Trophoblast cell (in vitro differentiated cells and primary cell): Measurements from ENCODE around the gene AP1G1.

Experiments
- DNase-seq, 2 donors: peaks; one replicate each; pipeline ENCODE4 v3.0.0-alpha.2; 2016
- H2AFZ ChIP-seq: 2 replicates; pipeline ENCODE4 v1.6.1; 2013; ENCODE audit warnings: low read length, moderate library complexity, mild to moderate bottlenecking; ENCODE audit not compliant: insufficient read depth, poor library complexity
- H2AK5ac ChIP-seq: 2 replicates; pipeline ENCODE4 v1.6.1; 2013; ENCODE audit warnings: mild to moderate bottlenecking, low read length
- H2BK120ac ChIP-seq: 2 replicates; pipeline ENCODE4 v1.6.1; 2013; ENCODE audit warnings: low read length, mild to moderate bottlenecking, moderate library complexity; ENCODE audit not compliant: insufficient read depth, poor library complexity
- H2BK12ac ChIP-seq: 2 replicates; pipeline ENCODE4 v1.6.1; 2013; ENCODE audit warnings: mild to moderate bottlenecking, low read length, moderate library complexity
- H2BK5ac ChIP-seq: 2 replicates; pipeline ENCODE4 v1.6.1; 2013; ENCODE audit warnings: low read length, low read depth, moderate library complexity, mild to moderate bottlenecking; ENCODE audit not compliant: poor library complexity
- H3K14ac ChIP-seq: 2 replicates; pipeline ENCODE4 v1.6.1; 2013; ENCODE audit warnings: mild to moderate bottlenecking, low read length
- H3K18ac ChIP-seq: 2 replicates; pipeline ENCODE4 v1.6.1; 2013; ENCODE audit warnings: mild to moderate bottlenecking, low read length
- H3K23ac ChIP-seq: 2 replicates; pipeline ENCODE4 v1.6.1; 2013; ENCODE audit warnings: low read length
- H3K27ac ChIP-seq: 2 replicates; pipeline ENCODE4 v1.5.1; 2013; ENCODE audit warnings: low read depth, mild to moderate bottlenecking, inconsistent platforms, low read length, moderate library complexity
- H3K27me3 ChIP-seq: 2 replicates; pipeline ENCODE4 v1.6.1; 2013; ENCODE audit warnings: inconsistent platforms, mild to moderate bottlenecking, low read length, moderate library complexity; ENCODE audit not compliant: insufficient read depth
- H3K36me3 ChIP-seq, 2 experiments: 1 replicate in 1 of 2; 2 replicates in 1 of 2; pipeline ENCODE4 v1.6.1; 2013; ENCODE audit warnings: low read length in 2 of 2, mild to moderate bottlenecking in 2 of 2, moderate library complexity in 1 of 2; ENCODE audit not compliant: insufficient read depth in 2 of 2, control insufficient read depth in 1 of 2
- H3K4ac ChIP-seq: 2 replicates; pipeline ENCODE4 v1.6.1; 2013; ENCODE audit warnings: low read depth, mild to moderate bottlenecking, low read length, moderate library complexity
- H3K4me1 ChIP-seq, 2 experiments: 1 replicate in 1 of 2; 2 replicates in 1 of 2; pipeline ENCODE4 v1.6.1; 2013; ENCODE audit warnings: low read length in 2 of 2, mild to moderate bottlenecking in 2 of 2, moderate library complexity in 1 of 2; ENCODE audit not compliant: insufficient read depth in 2 of 2, control insufficient read depth in 1 of 2
- H3K4me2 ChIP-seq: 2 replicates; pipeline ENCODE4 v1.6.1; 2013; ENCODE audit warnings: inconsistent platforms, mild to moderate bottlenecking, low read length, moderate library complexity
- H3K4me3 ChIP-seq: 2 replicates; pipeline ENCODE4 v1.5.1; 2013; ENCODE audit warnings: mild to moderate bottlenecking, low read depth, low read length, inconsistent platforms
- H3K79me1 ChIP-seq: one replicate; pipeline ENCODE4 v1.6.1; 2013; ENCODE audit warnings: low read length
- H3K79me2 ChIP-seq: 2 replicates; pipeline ENCODE4 v1.6.1; 2013; ENCODE audit warnings: low read length, mild to moderate bottlenecking; ENCODE audit not compliant: control insufficient read depth, insufficient read depth, poor library complexity
- H3K9ac ChIP-seq: 2 replicates; pipeline ENCODE4 v1.6.1; 2013; ENCODE audit warnings: mild to moderate bottlenecking, low read length
- H3K9me3 ChIP-seq: 2 replicates; pipeline ENCODE4 v1.6.1; 2013; ENCODE audit warnings: low read depth, mild to moderate bottlenecking, control low read depth, inconsistent platforms, low read length; ENCODE audit not compliant: insufficient read depth
- H4K12ac ChIP-seq: 2 replicates; pipeline ENCODE4 v1.6.1; 2013; ENCODE audit warnings: low read depth, mild to moderate bottlenecking, low read length, moderate library complexity
- H4K8ac ChIP-seq: 2 replicates; pipeline ENCODE4 v1.6.1; 2013; ENCODE audit warnings: low read depth, mild to moderate bottlenecking, low read length, moderate library complexity
- H4K91ac ChIP-seq: one replicate; pipeline ENCODE4 v1.6.1; 2013; ENCODE audit warnings: low read depth, mild to moderate bottlenecking, low read length, moderate library complexity
- WGBS: extraction: QIAGEN DNeasy Blood & Tissue Kit; methylation state at CpG from one replicate; pipeline ENCODE4 v1.1.7; 2013; ENCODE audit warnings: missing lambda C conversion rate; ENCODE audit not compliant: insufficient read length, insufficient coverage; ENCODE audit errors: extremely low coverage; 5-methylcytosine and 5-hydroxymethylcytosine counted together

AP1G1 gene

DNA sequence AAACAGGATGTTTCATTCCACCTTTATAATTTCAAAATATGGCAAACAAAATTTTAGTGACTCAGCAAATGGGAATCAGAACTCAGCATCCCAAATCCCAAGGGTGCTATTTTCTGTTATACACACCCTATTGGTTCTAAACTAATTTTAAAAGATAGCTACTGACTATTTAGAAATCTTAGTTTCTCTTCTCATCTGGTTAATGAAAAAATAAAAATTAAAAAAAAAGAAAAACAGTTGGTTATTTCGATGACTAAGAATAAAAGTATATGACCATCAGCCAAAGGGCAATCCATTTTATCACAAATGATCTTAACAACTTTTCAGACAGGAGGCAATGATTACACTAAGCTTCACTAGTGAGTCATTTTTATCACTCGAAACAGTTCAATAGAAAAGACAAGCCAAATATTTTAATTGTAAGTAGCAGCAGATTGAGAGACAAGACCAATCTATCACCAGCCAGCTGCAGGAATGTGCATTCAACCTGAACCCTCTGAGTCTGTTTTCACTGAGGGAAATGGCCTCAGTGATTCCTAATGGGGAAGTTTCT is 99.3 kb downstream of the AP1G1 start:
- Histone ChIP-seq H4K12ac (no peak overlapping the region), H4K91ac (peak overlapping the region; percentile 14), H2BK120ac (no peak overlapping the region), H3K79me1 (peaks cover 3% of the 10 kb centered on the region), H4K8ac (no peak overlapping the region), H2BK5ac (no peak overlapping the region), H3K36me3 (peaks cover under 1 to 4% of the 10 kb centered on the region in 2 experiments), H2BK12ac (no peak overlapping the region), H3K9me3 (no peaks in the 10 kb centered on the region), H3K9ac (no peak overlapping the region), H3K79me2 (peaks cover 2% of the 10 kb centered on the region), H3K4me3 (no peak overlapping the region), H3K27ac (peak overlapping the region; percentile 70), H3K4me1 (peaks cover 16 to 21% of the 10 kb centered on the region in 2 experiments), H2AFZ (no peak overlapping the region), H3K23ac (no peak overlapping the region), H3K4ac (no peak overlapping the region), H3K14ac (no peak overlapping the region), H3K18ac (no peak overlapping the region), H3K4me2 (no peak overlapping the region), H2AK5ac (no peak overlapping the region), H3K27me3 (no peaks in the 10 kb centered on the region)
- DNase-seq, result peak; percentile 54 to 67
- no CpG with 5 or more reads among the region's 2 CpGs for WGBS

DNA sequence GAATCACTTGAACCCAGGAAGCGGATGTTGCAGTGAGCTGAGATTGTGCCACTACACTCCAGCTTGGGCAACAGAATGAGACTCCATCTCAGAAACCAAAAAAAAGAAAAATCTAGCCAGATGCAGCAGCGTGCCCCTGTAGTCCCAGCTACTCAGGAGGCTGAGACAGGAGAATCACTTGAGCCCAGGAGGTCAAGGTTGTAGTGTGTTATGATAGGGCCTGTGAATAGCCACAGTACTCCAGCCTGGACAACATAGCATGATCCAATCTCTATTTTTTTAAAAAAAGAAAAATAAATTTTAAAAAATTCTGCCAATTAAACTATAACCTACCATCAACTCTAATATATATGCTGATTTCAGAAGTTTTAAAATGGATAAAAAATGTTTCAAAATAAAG is 99.9 kb downstream of the AP1G1 start:
- H3K4ac ChIP-seq, result no peak overlapping the region
- peaks cover 2% of the 10 kb centered on the region for H3K79me2 ChIP-seq
- no peak overlapping the region for H3K18ac ChIP-seq
- no peak overlapping the region for H3K27ac ChIP-seq
- H3K4me2 ChIP-seq, result no peak overlapping the region
- DNase-seq, result no peak
- H3K14ac ChIP-seq, result peak overlapping the region; percentile 37
- no peaks in the 10 kb centered on the region for H3K27me3 ChIP-seq
- H3K9me3 ChIP-seq, result no peaks in the 10 kb centered on the region
- H3K36me3 ChIP-seq, result peaks cover 0 to 2% of the 10 kb centered on the region in 2 experiments
- H4K12ac ChIP-seq, result peak overlapping the region; percentile 43
- peaks cover 16 to 21% of the 10 kb centered on the region in 2 experiments for H3K4me1 ChIP-seq
- H2AK5ac ChIP-seq, result no peak overlapping the region
- H2AFZ ChIP-seq, result no peak overlapping the region
- H3K4me3 ChIP-seq, result no peak overlapping the region
- H3K23ac ChIP-seq, result no peak overlapping the region
- H2BK120ac ChIP-seq, result peak overlapping the region; percentile 33
- no CpG with 5 or more reads among the region's 2 CpGs for WGBS
- no peak overlapping the region for H3K9ac ChIP-seq
- H4K8ac ChIP-seq, result peak overlapping the region; percentile 28
- peaks cover 3% of the 10 kb centered on the region for H3K79me1 ChIP-seq
- H4K91ac ChIP-seq, result no peak overlapping the region
- peak overlapping the region; percentile 40 for H2BK5ac ChIP-seq
- peak overlapping the region; percentile 91 for H2BK12ac ChIP-seq

DNA sequence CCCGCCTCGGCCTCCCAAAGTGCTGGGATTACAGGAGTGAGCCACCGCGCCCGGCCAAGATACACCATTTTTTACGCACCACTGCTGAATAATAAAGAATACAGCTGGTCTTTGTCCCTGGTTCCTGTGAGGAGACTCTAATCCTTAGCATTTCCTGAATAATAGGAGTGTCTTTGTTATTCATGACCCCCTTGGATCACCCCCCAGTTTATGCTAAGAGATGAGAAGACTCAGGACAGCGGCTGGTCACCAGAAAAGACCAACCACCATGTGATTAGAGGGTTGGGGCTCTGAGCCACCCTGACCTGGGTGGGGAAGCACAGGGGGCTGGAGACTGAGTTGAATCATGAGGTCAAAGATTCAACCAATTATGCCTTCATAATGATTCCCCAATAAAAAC is 101.4 kb downstream of the AP1G1 start:
- Histone ChIP-seq H4K12ac (no peak overlapping the region), H4K91ac (no peak overlapping the region), H3K27me3 (no peaks in the 10 kb centered on the region), H3K4me3 (no peak overlapping the region), H3K4ac (no peak overlapping the region), H2BK5ac (no peak overlapping the region), H3K79me1 (peaks cover 3% of the 10 kb centered on the region), H3K36me3 (peaks cover 0 to 2% of the 10 kb centered on the region in 2 experiments), H3K9ac (no peak overlapping the region), H2AFZ (no peak overlapping the region), H3K18ac (no peak overlapping the region), H3K9me3 (no peaks in the 10 kb centered on the region), H2BK12ac (no peak overlapping the region), H2AK5ac (no peak overlapping the region), H2BK120ac (no peak overlapping the region), H3K79me2 (peaks cover 2% of the 10 kb centered on the region), H3K4me1 (peaks cover 16 to 21% of the 10 kb centered on the region in 2 experiments), H3K23ac (no peak overlapping the region), H3K27ac (no peak overlapping the region), H3K4me2 (no peak overlapping the region), H3K14ac (no peak overlapping the region), H4K8ac (no peak overlapping the region)
- DNase-seq, result no peak
- WGBS, result no CpG with 5 or more reads among the region's 7 CpGs

DNA sequence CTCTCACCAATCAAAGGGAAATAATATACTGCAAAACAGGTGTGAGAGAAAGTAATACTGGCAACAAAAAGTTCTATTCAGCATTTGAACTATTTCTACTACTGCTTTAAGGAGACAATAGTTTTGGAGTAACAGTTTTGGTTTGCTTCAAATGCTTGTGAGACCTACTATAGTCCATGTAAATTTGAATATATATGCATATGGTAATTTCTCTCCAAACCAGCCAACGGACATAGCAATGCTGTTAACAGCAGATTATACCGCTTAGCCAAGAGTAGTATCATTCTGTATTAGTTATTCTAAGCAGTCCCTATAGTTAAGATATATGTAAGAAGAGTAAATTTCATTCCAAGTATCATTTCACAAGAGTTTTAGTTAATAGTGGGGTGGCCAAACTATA is 102.6 kb downstream of the AP1G1 start:
- peaks cover 16 to 21% of the 10 kb centered on the region in 2 experiments for H3K4me1 ChIP-seq
- H3K79me1 ChIP-seq, result peaks cover 3% of the 10 kb centered on the region
- peaks cover 0 to 2% of the 10 kb centered on the region in 2 experiments for H3K36me3 ChIP-seq
- H2BK5ac ChIP-seq, result no peak overlapping the region
- H3K79me2 ChIP-seq, result peaks cover 2% of the 10 kb centered on the region
- H3K9me3 ChIP-seq, result no peaks in the 10 kb centered on the region
- no peak overlapping the region for H3K4ac ChIP-seq
- H3K14ac ChIP-seq, result no peak overlapping the region
- no peak overlapping the region for H3K27ac ChIP-seq
- no peak overlapping the region for H3K4me2 ChIP-seq
- no CpG with 5 or more reads among the region's 2 CpGs for WGBS
- no peak overlapping the region for H2BK120ac ChIP-seq
- H3K18ac ChIP-seq, result no peak overlapping the region
- H2AFZ ChIP-seq, result no peak overlapping the region
- no peak overlapping the region for H3K4me3 ChIP-seq
- H4K8ac ChIP-seq, result no peak overlapping the region
- H3K23ac ChIP-seq, result no peak overlapping the region
- DNase-seq, result no peak
- no peaks in the 10 kb centered on the region for H3K27me3 ChIP-seq
- H3K9ac ChIP-seq, result no peak overlapping the region
- no peak overlapping the region for H4K91ac ChIP-seq
- H2AK5ac ChIP-seq, result no peak overlapping the region
- no peak overlapping the region for H2BK12ac ChIP-seq
- no peak overlapping the region for H4K12ac ChIP-seq
